ENCODE measurements around the gene ERICH3.

DNA sequence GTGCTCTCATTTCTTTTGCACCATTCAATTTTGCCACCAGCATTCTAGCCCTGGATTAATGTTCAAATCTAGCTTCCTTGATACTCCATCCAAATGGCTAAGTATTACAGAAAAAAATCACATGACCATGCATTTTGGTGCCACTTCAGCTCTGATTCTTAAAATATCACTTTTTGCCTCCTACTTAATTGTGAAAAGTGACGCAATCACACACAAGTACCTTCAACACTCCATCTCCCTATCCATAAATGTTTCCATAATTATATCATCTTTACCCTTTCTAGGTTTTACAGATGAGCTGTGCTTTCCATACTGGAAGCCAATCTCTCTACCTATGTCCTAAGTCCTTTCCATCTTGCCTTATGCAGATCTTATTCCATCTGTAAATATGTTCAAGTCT is 43.2 kb upstream of the ERICH3 start:
- TF ChIP-seq, protein P1, sequence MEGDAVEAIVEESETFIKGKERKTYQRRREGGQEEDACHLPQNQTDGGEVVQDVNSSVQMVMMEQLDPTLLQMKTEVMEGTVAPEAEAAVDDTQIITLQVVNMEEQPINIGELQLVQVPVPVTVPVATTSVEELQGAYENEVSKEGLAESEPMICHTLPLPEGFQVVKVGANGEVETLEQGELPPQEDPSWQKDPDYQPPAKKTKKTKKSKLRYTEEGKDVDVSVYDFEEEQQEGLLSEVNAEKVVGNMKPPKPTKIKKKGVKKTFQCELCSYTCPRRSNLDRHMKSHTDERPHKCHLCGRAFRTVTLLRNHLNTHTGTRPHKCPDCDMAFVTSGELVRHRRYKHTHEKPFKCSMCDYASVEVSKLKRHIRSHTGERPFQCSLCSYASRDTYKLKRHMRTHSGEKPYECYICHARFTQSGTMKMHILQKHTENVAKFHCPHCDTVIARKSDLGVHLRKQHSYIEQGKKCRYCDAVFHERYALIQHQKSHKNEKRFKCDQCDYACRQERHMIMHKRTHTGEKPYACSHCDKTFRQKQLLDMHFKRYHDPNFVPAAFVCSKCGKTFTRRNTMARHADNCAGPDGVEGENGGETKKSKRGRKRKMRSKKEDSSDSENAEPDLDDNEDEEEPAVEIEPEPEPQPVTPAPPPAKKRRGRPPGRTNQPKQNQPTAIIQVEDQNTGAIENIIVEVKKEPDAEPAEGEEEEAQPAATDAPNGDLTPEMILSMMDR (IDR thresholded peaks at IDR 0.05): no peak
- TF ChIP-seq POLR2AphosphoS5 (IDR thresholded peaks at IDR 0.05): no peak
- TF ChIP-seq POLR2A (IDR thresholded peaks at IDR 0.05): no peak
- no peak for TF ChIP-seq EP300 (IDR thresholded peaks at IDR 0.05)
